Adipose tissue (tissue), 3 donors: ENCODE results near the gene C17orf78. TPM values are rescaled to one million over a fixed set of nuclear protein-coding genes. Genes with fewer than 3 reads are reported as not detected.
"Not testable (repeated sequence)": the region's sequence is repeated elsewhere in the genome, so short reads cannot be mapped to it uniquely, and the experiment has no call there.

Source experiments
- H3K27ac ChIP-seq: one replicate; pipeline ENCODE4 v1.5.1; 2013; ENCODE audit warnings: low read depth, low read length
- WGBS, 3 donors: extraction: QIAGEN DNeasy Blood & Tissue Kit; methylation state at CpG; one replicate each; pipeline ENCODE4 v1.1.7; 2013; 5-methylcytosine and 5-hydroxymethylcytosine counted together
- polyA plus RNA-seq, 3 donors: library from polyadenylated mRNA; stranded (reverse); fragments of 200-250 nt; gene quantifications; one replicate each; pipeline ENCODE4 v1.2.3, GENCODE V29; 2013
- donor health status: healthy with polysubstance abuse.
- donor health status: Bipolar disorder and iron deficiency.
- donor health status: healthy.

Gene C17orf78
- polyA plus RNA-seq, result not detected

DNA sequence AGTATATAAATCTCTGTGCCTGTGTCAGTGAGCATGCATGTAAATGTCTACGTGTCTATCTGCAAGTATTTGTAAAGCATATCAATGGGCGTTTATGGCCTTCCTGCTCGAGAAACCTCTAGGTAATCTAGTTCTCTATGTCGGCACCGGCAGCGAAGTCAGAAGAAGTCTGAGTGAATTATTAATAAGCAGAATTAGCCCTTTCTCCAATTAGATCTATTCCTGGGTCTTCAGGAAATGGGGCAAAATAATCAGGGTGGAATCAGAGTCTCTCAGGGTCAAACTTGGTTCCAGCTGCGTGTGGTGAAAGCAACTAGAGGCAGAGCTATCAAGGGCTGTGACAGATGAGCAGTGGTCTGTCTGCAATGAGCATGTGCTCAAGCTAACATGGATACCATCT, at the start of gene C17orf78:
C17orf78 (plus strand) TSS at position 280 of the 400 bp plus-strand sequence; CDS start at position 388, 108 bp downstream.
- 83 to 92% (median 88%) methylated on average over 7 of the region's 7 CpGs for WGBS, 3 donors
- no peak within 1 kb of the TSS for H3K27ac ChIP-seq

GRCh38 chr17:37327341-37328090, 48.3 kb upstream of the C17orf78 start:
- no peak overlapping the region for H3K27ac ChIP-seq
- WGBS, 3 donors, result 75 to 81% (median 78%) methylated on average over 5 of the region's 5 CpGs

GRCh38 chr17:37338847-37339246, 36.9 kb upstream of the C17orf78 start:
- H3K27ac ChIP-seq, result no peak overlapping the region
- WGBS, 3 donors, result 72 to 91% (median 78%) methylated on average over 3 of the region's 3 CpGs

- H3K27ac ChIP-seq, result no peak overlapping the region
- 69 to 78% (median 74%) methylated on average over 3 of the region's 3 CpGs for WGBS, 3 donors
These were observed 36.5 kb upstream of the C17orf78 start for GRCh38 chr17:37339321-37339720.

- H3K27ac ChIP-seq, result no peak overlapping the region
- WGBS, 3 donors, result 60 to 89% (median 83%) methylated on average over 2 of the region's 2 CpGs
These were observed 35.0 kb upstream of the C17orf78 start for GRCh38 chr17:37340804-37341203.

DNA sequence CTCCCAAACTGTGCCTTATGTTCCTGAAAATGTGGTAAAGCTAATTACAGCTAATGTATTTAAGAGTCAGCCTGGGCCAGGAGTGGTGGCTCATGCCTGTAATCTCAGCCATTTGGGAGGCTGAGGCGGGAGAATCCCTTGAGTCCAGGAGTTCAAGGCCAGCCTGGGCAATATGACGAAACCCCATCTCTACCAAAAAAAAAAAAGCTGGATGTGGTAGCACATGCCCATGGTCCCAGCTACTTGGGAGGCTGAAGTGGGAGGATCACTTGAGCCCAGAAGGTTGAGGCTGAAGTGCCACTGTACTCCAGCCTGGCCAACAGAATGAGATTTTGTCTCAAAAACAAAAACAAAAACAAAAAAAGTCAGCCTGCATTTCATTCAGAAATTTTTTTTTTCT, 33.2 kb upstream of the C17orf78 start:
- WGBS, 3 donors, result 100% methylated on average over 2 of the region's 2 CpGs
- H3K27ac ChIP-seq, result no peak overlapping the region

DNA sequence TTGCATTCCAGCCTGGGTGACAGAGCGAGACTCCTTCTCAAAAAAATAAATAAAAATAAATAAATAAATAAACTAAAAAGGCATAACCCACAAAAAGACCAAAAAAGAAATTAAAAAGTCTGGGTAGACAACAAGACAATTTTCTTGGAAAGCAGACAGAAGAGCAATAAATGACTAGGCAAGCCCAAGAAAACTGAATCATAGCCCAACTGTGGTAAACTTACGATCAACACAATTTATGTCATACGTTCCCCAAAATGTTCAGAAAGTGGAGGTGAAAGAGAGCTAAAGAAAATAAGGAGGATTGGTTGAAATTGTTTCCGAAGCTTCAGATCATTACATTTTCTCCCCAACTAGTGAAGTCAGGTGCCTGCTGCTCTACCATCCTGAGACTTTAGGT, 31.3 kb upstream of the C17orf78 start:
- WGBS, 3 donors, result 89 to 96% (median 95%) methylated on average over 4 of the region's 4 CpGs
- H3K27ac ChIP-seq, result no peak overlapping the region

DNA sequence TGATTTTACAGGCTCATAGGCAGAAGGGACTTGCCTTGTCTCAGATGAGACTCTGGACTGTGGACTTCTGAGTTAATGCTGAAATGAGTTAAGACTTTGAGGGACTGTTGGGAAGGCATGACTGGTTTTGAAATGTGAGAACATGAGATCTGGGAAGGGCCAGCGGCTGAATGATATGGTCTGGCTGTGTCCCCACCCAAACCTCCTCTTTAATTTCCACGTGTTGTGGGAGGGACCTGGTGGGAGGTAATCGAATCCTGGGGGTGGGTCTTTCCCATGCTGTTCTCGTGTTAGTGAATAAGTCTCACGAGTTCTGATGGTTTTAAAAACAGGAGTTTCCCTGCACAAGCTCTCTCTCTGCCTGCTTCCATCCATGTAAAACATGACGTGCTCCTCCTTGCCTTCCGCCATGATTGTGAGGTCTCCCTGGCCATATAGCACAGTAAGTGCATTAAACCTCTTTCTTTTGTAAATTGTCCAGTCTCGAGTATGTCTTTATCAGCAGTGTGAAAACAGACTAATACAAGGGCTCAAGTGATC, 28.9 kb upstream of the C17orf78 start:
- WGBS, 3 donors, result 97% methylated on average over 8 of the region's 8 CpGs
- H3K27ac ChIP-seq, result not testable (repeated sequence)

DNA sequence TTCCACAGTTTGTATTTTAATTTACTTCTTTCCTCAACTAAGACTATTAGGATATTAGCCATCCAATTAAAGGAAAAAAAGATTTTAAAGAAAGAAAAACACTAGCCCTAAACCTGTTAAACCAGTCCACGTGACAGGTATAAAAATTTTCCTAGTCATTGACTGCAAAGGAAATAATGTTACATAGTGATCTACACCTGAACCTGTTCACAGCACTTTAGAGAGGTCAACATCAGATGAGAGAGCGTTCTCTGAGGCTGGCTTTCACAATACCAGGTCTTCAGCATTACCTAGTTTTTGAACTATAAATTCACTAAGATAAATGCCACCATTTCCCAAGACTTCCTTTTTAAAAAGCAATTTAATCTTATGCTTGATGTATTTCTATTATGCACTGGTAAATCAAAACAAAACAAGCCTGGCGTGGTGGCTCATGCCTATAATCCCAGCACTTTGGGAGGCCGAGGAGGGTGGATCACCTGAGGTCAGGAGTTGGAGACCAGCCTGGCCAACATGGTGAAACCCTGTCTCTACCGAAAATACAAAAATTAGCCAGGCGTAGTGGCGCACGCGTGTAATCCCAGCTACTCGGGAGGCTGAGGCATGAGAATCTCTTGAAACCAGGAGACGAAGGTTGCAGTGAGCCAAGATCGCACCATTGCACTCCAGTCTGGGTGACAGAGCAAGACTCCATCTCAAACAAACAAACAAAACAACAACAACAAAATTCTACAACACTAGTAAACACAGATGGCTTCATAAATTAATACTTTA, 18.8 kb upstream of the C17orf78 start:
- 75 to 86% (median 86%) methylated on average over 12 of the region's 12 CpGs for WGBS, 3 donors
- H3K27ac ChIP-seq, result not testable (repeated sequence)

DNA sequence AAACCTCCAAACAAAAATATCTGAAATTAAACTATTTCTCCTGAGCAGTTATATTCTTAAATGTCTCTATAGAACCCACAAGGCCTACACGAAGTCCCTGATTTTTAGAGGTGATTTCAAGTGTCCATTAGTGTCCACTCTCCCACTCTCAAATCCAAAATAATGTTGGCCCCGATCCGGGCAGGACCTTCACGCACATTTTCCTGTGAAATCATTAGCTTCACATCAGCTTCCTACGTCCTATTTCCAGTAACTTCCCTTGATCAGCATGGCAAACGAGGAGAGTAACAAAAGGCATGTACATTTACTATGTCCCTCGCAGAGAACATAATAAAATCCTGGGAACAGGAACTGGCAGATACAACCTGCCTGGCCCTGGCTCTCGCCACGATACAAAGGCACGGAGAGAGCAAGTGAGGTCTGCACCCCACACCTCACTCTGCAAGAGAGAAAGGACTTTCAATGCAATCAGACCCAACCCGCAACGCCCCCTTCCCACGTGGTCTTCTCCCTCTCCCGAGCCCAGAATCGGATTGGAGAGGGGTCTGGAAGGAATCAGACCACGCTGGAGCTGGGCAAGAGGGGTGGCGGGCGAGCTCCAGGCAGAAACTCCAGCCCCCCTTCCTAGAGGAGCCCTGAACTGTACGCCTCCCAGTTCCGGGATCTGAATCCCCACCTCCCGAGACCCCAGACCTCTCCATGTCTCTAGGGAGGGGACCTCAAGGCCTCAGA, 17.5 kb upstream of the C17orf78 start:
- 2 to 3% (median 2%) methylated on average over 20 to 21 of the region's 21 CpGs for WGBS, 3 donors
- peak overlapping the region; percentile 1 for H3K27ac ChIP-seq

DNA sequence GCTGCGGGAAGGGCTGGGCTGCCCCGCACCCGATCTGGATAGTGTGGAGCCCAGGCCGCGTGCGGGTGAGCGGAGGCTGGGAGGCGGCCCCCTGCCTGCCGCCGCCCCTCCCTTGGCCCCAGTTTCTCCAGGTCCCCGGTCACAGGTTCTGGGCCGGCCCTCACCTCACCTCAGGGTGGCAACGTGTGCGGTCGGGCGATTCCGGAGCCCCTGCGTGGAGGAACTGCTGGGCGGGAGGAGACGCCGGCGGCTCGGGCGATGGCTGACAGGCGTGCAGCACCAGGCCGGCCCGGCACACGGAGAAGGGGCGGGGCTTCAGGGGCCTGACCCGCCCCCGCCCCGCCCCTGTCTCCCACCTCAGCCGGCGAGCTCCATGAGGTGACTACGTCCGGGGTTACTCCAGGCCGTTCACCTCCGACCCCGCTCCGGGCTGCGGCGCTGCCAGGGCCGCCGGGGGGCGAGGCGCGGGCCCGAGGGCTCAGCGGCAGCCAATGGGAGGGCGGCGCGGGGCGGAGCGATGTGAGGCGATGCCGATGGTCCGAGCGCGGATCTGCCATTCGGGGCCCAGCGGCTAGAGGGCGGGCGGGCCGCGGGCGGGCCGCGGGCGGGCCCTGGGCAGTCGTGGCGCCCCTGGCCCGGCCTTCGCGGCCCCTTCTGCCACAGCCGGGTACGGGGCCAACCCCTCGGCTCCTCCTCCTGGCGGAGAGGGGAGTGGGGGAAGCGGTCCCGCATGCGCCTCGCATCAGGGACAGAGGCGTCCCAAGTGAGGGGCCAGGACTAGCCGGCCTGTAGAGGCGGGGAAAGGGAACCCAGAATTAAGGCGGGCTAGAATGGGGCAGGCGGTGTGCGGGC, 16.7 kb upstream of the C17orf78 start:
- peak overlapping the region; percentile 23 for H3K27ac ChIP-seq
- 0 to 1% (median 0%) methylated on average over 61 to 88 of the region's 88 CpGs for WGBS, 3 donors

DNA sequence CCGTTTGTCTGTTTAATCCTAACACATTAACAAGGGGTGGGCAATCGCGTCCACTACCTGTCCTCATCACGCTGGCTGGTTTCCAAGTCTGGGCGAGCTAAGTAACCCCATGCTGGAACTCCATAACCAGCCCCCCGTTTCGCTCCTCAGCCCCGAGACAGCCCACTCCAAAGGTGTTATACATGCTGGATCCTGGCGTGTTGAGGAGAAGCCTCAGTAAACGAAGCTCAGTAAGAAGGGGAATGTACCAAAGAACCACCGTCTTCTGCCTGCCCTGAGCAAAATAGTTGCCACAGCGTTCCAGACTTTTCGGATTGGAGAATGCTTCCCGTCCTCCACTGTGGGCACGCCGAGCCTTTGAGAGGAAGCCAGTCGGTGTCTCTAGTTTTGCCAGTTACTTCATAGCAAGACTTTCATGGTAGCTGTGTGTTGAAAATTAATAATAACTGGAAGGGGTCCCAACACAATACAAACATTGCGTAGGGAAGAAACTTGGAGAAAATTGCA, 16.1 kb upstream of the C17orf78 start:
- WGBS, 3 donors, result 6 to 10% (median 8%) methylated on average over 18 of the region's 18 CpGs
- peak overlapping the region; percentile 23 for H3K27ac ChIP-seq

DNA sequence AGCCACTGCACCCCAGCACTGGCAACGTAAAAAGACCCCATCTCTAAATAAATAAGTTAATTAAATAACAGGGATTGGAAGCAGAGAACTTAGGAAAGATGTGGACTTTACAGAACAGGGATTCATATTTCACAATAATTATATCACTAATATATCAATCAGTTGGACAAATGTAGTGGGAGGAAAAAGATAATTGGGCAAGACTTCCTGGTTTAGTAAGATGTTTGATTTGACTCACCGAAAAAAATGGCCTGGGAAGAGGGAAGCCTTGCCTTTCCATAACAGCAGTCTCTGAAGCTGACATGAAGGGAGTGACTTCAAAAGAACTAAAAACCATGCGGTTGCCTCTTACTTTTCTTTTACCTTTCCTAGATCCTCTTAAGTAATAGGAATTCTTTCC, 15.2 kb upstream of the C17orf78 start:
- no peak overlapping the region for H3K27ac ChIP-seq
- WGBS, 3 donors, result 65 to 78% (median 65%) methylated on average over 3 of the region's 3 CpGs

GRCh38 chr17:37361543-37361942, 14.2 kb upstream of the C17orf78 start:
- H3K27ac ChIP-seq, result no peak overlapping the region
- WGBS, 3 donors, result 74 to 93% (median 83%) methylated on average over 4 of the region's 4 CpGs

DNA sequence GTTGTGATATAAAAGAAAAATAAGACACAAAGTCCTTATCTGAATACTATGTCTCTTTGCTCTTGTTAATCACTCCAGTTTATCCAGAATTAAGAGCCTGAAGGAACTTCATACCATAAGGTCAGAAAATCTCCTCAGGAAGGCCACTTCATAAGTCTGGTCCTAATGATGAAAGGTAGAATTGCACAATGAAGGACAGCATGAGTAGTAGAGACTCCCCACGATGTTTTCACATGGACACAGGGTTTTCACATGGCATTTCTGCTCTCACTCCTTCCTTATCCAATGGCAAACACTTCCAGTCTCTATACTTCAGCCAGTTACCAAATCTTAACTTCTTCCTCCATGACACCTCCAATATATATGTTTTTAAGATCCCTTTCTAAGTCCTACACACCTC, 10.2 kb upstream of the C17orf78 start:
- no peak overlapping the region for H3K27ac ChIP-seq
- WGBS, 3 donors, result 38 to 75% (median 67%) methylated on average over 1 of the region's 1 CpG

DNA sequence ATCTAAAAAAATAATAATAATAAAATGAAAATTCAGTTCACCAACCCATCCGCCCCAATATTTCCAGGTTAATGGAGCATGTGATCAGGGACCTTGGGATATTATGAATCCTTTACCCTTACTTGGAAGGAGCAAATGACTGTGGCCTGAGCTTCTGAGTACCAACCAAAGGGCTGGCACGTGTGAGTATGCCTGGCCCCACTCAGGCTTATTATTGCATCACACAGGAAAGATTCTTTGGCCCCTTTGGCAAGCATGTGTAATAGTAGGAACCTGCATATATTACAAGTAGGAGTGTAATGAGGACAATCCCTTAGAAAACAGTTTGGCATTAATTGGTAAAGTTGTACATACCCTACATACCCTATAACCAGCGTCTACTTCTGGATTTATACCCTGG, 7.2 kb upstream of the C17orf78 start:
- 60 to 81% (median 72%) methylated on average over 3 of the region's 3 CpGs for WGBS, 3 donors
- no peak overlapping the region for H3K27ac ChIP-seq

DNA sequence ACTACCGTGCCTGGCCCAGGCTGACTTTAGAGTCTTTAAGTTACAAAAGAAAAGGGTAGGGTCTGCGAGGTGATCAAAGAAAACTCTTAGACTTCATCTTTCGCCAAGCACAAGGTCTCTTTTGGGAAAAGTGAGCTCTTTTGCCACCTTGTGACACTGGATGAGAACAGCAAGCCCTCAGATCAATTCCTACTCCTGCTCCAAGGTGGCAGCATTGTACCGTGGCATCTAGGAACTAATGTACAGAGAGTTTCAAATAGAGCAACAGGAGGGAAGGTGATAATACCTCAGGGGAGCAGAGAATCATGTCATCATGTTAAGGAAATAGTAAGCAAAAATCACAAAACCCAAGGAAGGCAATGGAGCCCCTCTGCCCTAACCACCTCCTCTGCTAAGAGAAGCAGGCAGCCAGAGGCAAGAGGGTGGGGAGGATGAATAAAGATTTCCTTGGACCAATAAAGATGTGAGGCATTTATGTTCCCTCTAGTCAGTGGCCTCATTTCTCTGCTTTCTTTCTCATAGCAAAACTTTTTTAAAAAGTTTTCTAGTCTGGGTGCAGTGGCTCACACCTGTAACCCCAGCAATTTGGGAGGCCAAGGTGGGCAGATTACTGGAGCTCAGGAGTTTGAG, 2.1 kb upstream of the C17orf78 start:
- no peak overlapping the region for H3K27ac ChIP-seq
- 4 to 12% (median 10%) methylated on average over 4 of the region's 4 CpGs for WGBS, 3 donors
